Activated naive CD4-positive, alpha-beta T cell treated with anti-CD3 and anti-CD28 coated beads, Interleukin-2, amount 50 U/mL, for 24 hours (primary cell): Measurements from ENCODE around the gene CLIP3.
"Not testable (repeated sequence)": the region's sequence is repeated elsewhere in the genome, so short reads cannot be mapped to it uniquely, and the experiment has no call there.

Source experiments
- H3K27ac Mint-ChIP-seq: one replicate; pipeline ENCODE4 v1.8.0; 2021; ENCODE audit warnings: mild to moderate bottlenecking, mixed read lengths
- H3K27me3 Mint-ChIP-seq: one replicate; pipeline ENCODE4 v1.8.0; 2021; ENCODE audit warnings: mixed read lengths
- H3K36me3 Mint-ChIP-seq: one replicate; pipeline ENCODE4 v1.8.0; 2021; ENCODE audit warnings: mixed read lengths
- H3K4me1 Mint-ChIP-seq: one replicate; pipeline ENCODE4 v1.8.0; 2021; ENCODE audit warnings: mixed read lengths
- H3K4me3 Mint-ChIP-seq: one replicate; pipeline ENCODE4 v1.8.0; 2021; ENCODE audit warnings: mild to moderate bottlenecking, mixed read lengths
- H3K9me3 Mint-ChIP-seq: one replicate; pipeline ENCODE4 v1.8.0; 2021; ENCODE audit warnings: mixed read lengths

The CLIP3 gene

DNA sequence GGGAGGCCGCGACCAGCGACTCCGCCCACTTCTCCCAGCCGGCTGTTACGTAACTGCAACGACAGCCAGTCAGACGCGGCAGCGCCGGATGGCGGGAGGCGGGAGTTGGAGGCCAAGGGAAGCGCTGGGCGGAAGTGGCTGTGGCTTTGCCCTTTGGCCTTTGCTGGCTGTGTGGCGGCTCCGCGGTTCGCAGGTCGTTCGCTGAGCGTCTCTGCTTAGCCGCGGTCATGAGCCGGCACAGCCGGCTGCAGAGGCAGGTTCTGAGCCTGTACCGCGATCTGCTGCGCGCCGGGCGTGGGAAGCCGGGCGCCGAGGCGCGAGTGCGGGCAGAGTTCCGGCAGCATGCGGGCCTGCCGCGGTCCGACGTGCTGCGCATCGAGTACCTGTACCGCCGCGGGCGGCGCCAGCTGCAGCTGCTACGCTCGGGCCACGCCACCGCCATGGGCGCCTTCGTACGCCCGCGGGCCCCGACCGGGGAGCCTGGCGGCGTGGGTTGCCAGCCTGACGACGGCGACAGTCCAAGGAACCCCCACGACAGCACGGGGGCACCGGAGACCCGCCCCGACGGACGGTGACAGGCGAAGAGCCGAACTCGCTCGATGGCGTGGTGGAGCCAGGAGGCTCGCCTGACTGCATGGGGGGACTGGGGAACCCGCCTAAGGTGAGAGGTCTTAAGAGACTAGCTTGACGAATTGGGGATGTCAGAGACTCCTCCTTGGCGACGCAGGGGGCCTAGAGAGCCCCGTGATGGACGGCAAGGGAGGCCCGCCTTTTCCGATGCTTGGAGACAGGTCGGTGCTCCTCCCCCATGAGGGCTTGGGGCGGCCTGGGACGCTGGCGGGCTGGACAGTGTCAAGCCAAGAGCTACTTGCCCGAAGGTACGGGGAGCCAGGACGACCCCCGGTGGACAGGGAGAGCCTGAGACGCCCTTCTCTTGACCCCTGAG is 37.4 kb downstream of the CLIP3 start, which contains the start of gene SDHAF1:
TSS of gene SDHAF1 (plus strand) at position 141 of the 946 bp plus-strand sequence. CDS start at position 228, 87 bp downstream.
- Mint-ChIP-seq H3K27ac (peak within 1 kb of the TSS; percentile 98), H3K4me1 (peaks cover 37% of the 10 kb centered on the region), H3K27me3 (no peaks in the 10 kb centered on the region), H3K36me3 (peaks cover 4% of the 10 kb centered on the region), H3K9me3 (no peaks in the 10 kb centered on the region), H3K4me3 (peak within 1 kb of the TSS; percentile 98)

DNA sequence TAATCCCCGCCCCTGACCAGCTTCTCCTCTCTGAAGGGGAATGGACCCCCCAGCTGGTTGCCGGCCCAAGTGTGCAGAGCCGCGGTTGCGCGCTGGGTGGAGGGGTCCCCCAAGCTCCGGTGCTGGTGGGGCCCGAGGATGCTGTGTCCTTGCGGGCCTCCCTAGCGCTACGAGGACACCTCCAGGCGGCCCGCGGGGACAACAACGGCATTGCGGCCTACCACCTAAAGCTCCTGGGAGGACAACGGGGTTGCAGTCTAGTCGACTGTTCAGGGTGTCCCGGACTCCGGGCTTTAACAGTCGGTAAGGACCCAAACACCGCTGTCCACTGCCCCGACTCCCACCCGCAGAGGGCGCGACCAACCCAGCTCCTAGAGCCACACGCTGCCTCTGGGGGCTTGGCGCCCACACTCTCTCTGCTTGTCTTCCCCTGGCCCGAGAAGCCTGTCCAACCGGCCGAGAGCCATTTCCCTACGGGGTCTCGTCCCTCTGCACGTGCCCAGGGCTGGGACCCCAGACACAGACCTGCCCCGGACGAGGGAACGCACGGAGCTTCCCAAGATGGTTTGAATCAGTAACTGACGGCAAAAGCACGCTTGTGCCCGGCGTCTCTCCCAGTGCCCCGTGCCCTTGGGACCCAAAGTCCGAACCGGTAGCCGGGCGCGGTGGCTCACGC is 38.6 kb downstream of the CLIP3 start:
- H3K27me3 Mint-ChIP-seq, result no peaks in the 10 kb centered on the region
- no peaks in the 10 kb centered on the region for H3K9me3 Mint-ChIP-seq
- no peak overlapping the region for H3K27ac Mint-ChIP-seq
- H3K36me3 Mint-ChIP-seq, result peaks cover 4% of the 10 kb centered on the region
- H3K4me1 Mint-ChIP-seq, result peaks cover 26% of the 10 kb centered on the region
- peak overlapping the region; percentile 67 for H3K4me3 Mint-ChIP-seq

DNA sequence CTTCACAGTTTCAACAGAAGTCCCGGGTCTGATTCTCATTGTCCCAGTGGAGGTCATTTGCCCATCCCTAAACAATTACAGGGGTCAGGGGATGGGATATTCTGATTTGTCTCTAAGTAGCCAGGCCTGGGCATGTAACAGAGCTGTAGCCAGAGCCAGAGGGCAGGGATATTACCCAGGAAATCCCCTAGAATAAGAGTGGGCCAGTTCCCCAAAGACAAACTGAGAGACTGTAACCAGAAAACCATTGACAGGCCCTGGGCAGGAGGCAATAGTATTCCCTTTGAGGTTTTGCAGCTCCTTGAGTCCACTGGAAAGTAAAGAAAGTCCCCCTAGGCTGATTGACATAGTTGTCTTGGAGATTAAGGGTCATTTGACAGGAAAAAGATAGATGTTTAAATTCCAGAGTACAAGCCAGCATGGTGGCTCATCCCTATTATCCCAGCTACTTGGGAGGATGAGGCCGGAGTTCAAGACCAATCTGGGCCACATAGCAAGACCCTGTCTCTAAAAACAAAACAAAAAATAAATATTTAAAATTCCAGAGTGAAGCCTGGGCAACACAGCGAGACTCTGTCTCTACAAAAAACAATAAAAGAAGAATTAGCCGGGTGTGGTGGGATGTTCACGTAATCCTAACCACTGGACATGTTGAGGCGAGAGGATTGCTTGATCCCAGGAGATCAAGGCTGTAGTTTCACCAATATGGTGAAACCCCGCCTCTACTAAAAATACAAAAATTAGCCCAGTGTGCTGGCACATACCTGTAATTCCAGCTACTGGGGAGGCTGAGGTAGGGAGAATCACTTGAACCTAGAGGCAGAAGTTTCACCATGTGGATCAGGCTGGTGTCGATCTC is 39.5 kb downstream of the CLIP3 start:
- Mint-ChIP-seq H3K36me3 (peaks cover 4% of the 10 kb centered on the region), H3K4me1 (peaks cover 25% of the 10 kb centered on the region), H3K27ac (no peak overlapping the region), H3K4me3 (peak overlapping the region; percentile 33), H3K9me3 (no peaks in the 10 kb centered on the region), H3K27me3 (no peaks in the 10 kb centered on the region)

DNA sequence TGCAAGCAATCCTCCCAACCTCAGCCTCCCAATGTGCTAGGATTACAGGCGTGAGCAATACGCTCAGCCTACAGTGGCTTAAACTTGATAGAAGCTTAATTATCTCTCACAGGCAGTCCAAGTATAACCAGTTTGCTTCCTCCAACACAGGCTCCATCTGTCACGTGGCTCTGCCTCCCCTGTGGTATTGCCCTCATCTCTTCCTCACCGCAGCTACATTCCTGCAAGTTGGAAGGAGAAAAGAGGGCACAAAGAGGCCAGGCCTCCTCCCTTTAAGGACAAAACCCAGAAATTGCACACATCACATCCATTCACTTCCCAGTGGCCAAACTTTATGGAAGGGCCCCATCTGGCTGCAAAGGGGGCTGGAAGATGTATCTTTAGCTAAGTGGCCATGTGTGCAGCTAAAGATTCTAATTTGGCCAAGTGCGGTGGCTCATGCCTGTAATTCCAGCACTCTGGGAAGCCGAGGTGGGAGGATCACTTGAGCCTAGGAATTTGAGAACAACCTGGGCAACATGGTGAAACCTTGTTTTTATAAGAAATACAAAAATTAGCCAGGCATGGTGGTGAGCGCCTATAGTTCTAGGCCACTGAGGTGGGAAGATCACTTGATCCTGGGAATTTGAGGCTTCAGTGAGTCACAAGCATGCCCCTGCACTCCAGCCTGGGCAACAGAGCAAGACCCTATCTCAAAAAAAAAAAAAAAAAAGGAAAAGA is 40.8 kb downstream of the CLIP3 start:
- H3K27ac Mint-ChIP-seq, result no peak overlapping the region
- peaks cover 18% of the 10 kb centered on the region for H3K4me1 Mint-ChIP-seq
- no peak overlapping the region for H3K4me3 Mint-ChIP-seq
- H3K27me3 Mint-ChIP-seq, result peaks cover under 1% of the 10 kb centered on the region
- H3K9me3 Mint-ChIP-seq, result no peaks in the 10 kb centered on the region
- peaks cover 1% of the 10 kb centered on the region for H3K36me3 Mint-ChIP-seq

DNA sequence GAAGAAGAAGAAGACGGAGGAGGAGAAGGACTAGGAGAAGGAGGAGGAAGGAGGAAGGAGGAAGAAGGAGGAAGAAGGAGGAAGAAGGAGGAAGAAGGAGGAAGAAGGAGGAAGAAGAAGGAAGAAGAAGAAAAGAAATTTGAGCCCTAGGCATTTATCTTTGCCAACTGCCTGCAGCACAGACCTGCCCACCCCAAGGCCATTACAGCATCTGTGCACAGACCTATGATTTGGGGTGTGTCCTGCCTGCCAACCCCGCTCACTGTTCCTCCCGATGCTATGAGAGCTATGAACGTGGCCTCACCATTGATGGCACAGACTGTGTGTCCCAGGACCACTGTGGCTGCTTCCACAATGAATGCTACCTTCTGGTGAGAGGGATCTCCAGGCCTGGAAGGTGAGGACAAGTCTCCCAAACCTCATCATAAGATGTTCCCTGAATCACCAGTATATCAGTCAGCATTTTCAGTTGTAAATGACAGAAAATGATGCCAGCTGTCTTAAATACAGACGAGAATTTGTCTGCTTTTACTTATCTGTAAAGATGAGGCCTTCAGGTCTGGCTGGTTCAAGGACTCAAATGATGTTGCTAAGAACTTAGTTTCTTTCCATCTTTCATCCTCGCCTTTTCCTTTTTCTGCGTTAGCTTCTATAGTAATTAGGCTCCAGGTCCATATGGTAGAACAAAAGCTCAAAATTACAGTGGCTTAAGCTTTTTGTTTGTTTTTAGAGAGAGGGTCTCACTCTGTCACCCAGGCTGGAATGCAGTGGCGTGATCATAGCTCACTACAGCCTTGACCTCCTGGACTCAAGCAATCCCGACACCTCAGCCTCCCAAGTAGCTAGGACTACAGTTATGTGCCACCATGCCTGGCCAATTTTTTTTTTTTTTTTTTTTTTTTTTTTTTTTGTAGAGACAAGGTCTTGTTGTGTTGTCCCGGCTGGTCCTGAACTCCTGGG is 41.6 kb downstream of the CLIP3 start:
- Mint-ChIP-seq H3K4me1 (peaks cover 15% of the 10 kb centered on the region), H3K27me3 (peaks cover 4% of the 10 kb centered on the region), H3K4me3 (no peak overlapping the region), H3K27ac (no peak overlapping the region), H3K36me3 (no peaks in the 10 kb centered on the region), H3K9me3 (no peaks in the 10 kb centered on the region)

DNA sequence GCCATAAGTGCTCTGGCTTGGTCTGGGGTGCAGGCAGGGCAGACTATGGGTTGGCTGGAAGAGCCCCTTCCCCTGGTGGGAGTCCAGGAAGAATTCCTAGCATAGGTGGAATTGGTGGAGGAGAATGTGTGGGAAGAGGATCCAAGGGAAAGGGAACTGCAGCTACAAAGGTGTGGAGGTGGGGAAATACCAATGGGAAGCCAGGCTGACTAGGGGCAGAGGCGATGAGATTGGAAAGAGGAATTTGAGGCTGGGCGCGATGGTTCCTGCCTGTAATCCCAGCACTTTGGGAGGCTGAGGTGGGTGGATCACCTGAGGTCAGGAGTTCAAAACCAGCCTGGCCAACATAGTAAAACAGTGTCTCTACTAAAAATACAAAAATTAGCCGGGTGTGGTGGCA is 42.5 kb downstream of the CLIP3 start:
- no peaks in the 10 kb centered on the region for H3K36me3 Mint-ChIP-seq
- H3K4me3 Mint-ChIP-seq, result no peak overlapping the region
- H3K4me1 Mint-ChIP-seq, result peaks cover 11% of the 10 kb centered on the region
- peaks cover 13% of the 10 kb centered on the region for H3K27me3 Mint-ChIP-seq
- no peak overlapping the region for H3K27ac Mint-ChIP-seq
- no peaks in the 10 kb centered on the region for H3K9me3 Mint-ChIP-seq

DNA sequence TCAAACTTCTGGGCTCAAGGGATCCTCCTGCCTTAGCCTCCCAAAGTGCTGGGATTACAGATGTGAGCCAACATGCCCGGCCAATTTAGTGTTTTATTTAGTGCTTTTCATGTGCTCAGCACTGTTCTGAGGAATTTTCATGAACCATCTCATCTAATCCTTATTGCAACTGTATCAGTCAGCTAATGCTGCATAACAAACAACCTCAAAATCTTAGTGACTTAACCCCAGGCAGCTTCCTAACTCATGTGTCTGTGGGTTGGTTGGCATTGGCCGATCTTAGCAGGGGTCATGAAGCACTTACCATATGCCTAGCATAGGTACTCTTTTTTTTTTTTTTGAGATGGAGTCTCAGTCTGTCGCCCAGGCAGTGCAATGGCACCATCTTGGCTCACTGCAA is 43.8 kb downstream of the CLIP3 start:
- Mint-ChIP-seq H3K27ac (no peak overlapping the region), H3K27me3 (peaks cover 22% of the 10 kb centered on the region), H3K4me1 (peaks cover 7% of the 10 kb centered on the region), H3K36me3 (peaks cover 2% of the 10 kb centered on the region), H3K9me3 (no peaks in the 10 kb centered on the region), H3K4me3 (no peak overlapping the region)

DNA sequence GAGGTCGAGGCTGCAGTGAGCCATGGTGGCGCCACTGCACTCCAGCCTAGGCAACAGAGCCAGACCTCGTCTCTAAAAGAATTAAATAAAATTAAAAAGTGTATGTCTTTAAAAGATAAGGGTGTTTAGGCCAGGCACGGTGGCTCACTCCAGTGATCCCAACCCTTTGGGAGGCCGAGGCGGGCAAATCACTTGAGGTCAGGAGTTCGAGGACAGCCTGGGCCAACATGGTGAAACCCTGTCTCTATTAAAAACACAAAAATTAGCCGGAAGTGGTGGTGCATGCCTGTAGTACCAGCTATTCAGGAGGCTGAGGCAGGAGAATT is 45.1 kb downstream of the CLIP3 start:
- Mint-ChIP-seq H3K4me3 (no peak overlapping the region), H3K27ac (no peak overlapping the region), H3K9me3 (no peaks in the 10 kb centered on the region), H3K27me3 (peaks cover 22% of the 10 kb centered on the region), H3K4me1 (peaks cover 7% of the 10 kb centered on the region), H3K36me3 (peaks cover 2% of the 10 kb centered on the region)

DNA sequence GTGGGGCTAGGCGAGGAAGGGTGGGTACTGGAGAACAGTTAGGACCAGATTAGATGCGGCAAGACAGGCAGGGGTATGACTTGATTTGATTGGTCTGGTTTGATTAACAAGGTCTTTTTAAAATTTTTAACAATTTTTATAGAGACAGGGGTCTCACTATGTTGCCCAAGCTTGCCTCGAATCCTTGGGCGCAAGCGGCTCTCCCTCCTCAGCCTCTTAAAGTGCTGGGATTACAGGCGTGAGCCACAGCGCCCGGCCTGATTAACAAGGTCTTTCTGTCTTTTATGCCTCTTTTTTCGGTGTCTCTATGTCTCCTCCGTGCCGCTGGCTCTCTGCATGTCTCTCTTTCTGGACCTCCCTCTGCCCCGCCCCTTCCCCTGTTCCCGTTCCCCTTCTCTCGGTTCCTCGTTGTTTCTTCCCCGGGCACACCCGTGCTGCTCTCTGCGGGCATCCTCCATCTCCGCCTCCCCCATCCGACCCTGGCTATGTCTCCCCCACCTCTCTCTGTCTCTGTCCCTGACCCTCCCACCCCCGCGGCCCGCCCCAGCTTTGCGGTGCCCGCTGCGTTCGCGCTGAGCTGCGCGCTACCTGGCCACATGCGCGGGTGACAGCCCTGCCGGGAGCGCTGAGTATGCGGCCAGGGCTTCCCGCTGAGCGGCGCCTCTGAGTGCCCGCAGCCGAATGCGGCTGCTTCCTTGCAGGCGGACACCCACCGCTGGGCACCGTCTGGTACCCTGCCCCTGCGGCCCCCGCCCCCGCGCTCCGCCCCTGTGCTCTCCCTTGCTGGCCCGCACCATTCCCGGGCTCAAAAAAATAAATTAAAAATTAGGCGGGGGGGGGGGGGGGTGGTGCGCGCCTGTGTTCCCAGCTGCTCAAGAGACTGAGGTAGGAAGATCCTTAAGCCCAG is 45.8 kb downstream of the CLIP3 start:
- H3K27ac Mint-ChIP-seq, result no peak overlapping the region
- peaks cover 22% of the 10 kb centered on the region for H3K27me3 Mint-ChIP-seq
- peaks cover 2% of the 10 kb centered on the region for H3K36me3 Mint-ChIP-seq
- peaks cover 7% of the 10 kb centered on the region for H3K4me1 Mint-ChIP-seq
- H3K4me3 Mint-ChIP-seq, result peak overlapping the region; percentile 86
- H3K9me3 Mint-ChIP-seq, result no peaks in the 10 kb centered on the region

DNA sequence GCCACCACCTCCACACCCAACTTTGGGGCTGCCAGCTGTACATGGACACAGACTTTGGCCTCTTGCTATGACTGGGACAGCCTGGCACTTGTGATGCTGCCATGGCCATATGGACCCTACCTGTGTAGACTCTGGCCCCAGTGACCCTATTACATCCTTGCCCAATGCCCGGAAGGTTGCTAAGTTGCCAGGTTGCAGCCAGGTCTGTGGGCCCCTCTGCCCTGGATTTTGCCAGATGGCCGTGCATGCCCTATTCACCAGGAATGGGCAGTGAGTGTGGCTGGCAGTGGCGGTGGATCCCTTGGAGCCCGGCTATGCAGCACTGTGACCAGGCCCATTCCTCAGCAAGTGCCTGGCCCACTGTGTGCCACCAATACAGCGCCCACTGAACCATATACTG is 46.6 kb downstream of the CLIP3 start:
- Mint-ChIP-seq H3K36me3 (peaks cover 2% of the 10 kb centered on the region), H3K4me1 (peaks cover 7% of the 10 kb centered on the region), H3K27ac (no peak overlapping the region), H3K9me3 (no peaks in the 10 kb centered on the region), H3K4me3 (peak overlapping the region; percentile 71), H3K27me3 (peaks cover 22% of the 10 kb centered on the region)

DNA sequence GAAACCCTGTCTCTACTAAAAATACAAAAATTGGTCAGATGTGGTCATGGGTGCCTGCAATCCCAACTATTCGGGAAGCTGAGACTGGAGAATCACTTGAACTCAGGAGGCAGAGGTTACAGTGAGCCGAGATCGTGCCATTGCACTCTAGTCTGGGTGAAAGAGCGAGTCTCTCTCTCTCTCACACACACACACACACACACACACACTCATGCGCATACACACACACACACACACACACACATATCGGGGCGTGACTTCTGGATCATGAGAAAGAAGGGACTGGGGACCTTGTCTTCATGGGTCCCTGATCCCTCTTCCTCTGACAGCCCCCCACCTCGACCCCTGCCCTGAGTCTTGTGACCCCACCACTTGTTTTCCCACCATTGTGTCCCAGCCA is 49.5 kb downstream of the CLIP3 start:
- Mint-ChIP-seq H3K27me3 (peaks cover 33% of the 10 kb centered on the region), H3K36me3 (peaks cover 2% of the 10 kb centered on the region), H3K27ac (no peak overlapping the region), H3K4me1 (peaks cover 7% of the 10 kb centered on the region), H3K4me3 (no peak overlapping the region), H3K9me3 (no peaks in the 10 kb centered on the region)

DNA sequence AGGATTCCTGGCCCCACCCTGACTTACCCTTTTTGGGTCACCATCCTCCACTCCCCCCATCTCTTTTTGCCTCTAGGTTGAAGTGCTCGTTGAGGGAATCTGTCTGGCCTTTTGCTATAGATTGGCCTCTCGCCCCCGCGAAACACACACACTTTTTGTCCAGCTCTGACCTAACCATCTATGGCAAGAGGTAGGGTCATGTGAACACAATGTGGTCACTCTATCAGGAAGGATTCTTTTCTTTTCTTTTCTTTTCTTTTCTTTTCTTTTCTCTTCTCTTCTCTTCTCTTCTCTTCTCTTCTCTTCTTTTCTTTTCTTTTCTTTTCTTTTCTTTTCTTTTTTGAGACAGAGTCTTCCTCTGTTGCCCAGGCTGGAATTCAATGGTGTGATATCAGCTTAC is 51.7 kb downstream of the CLIP3 start:
- H3K36me3 Mint-ChIP-seq, H3K4me3 Mint-ChIP-seq, H3K27ac Mint-ChIP-seq, H3K4me1 Mint-ChIP-seq, H3K9me3 Mint-ChIP-seq: not testable (repeated sequence)
- peaks cover 32% of the 10 kb centered on the region for H3K27me3 Mint-ChIP-seq

DNA sequence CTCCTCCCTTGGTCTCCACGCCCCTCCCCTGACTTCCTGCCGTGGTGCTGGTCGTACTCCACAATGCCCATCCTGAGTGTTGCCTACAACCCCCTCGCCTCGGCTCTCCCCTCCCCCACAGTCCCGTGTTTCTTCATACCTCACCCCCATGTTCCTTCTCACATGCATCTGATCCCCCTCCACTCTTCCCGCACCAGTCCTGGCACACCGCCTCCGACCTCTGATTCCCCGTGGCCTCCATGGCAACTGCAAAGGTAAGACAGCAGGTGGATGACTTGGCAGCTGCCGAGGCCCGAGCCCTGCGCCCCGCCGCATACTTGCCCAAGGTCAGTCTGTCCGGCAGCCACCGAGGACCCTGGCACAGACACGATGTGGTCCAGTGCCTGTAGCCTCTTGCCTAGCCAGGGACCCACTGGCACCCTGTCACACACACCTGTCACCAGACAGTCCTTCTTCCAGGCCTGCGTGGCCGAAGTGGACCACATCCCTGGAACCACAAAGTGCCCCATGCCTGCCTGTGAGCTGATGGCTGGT is 53.8 kb downstream of the CLIP3 start:
- H3K36me3 Mint-ChIP-seq, result no peaks in the 10 kb centered on the region
- H3K4me3 Mint-ChIP-seq, result no peak overlapping the region
- H3K4me1 Mint-ChIP-seq, result no peaks in the 10 kb centered on the region
- peaks cover 19% of the 10 kb centered on the region for H3K27me3 Mint-ChIP-seq
- H3K27ac Mint-ChIP-seq, result no peak overlapping the region
- no peaks in the 10 kb centered on the region for H3K9me3 Mint-ChIP-seq
